ENCODE results near the gene CD302. TPM values are rescaled to one million over a fixed set of nuclear protein-coding genes. Genes with fewer than 3 reads are reported as not detected.

The CD302 gene
- polyA plus RNA-seq, 2 of the 4 experiments (the other 2 are of a cell fraction), result 2.5 to 8.4 TPM

DNA sequence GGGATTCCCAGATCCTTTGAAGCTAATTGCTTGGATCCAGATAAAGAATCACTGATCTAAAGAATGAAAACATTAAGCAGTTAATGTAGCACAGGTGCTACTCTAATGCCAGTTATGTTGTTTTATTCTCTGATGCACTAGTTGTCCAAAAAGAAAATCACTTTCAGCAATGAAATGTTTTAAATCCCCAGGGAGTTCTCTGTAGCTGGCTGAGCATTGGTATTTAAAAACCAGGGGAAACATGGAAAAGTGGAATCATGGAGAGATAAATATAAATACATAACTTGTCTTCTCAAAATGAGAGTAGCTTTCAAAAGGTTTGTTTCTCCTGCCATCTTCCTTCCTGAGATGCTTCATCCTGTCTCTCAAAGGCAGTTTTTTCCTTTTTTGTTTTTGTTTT is 37.7 kb downstream of the CD302 start:
- Histone ChIP-seq H3K9me3 (no peaks in the 10 kb centered on the region), H3K4me2 (no peak overlapping the region), H3K4me3 (no peak overlapping the region), H3K27ac (no peak overlapping the region), H3K4me1 (peaks cover 16% of the 10 kb centered on the region; the same call in 2 of the 3 replicates)
- ChIA-PET CTCF (interaction anchor here (0.6 kb wide), 1 partner anchor 17 kb away, joined by 5 read pairs; no protein-coding TSS in a partner anchor), POLR2A (no interaction called here)
- no peak for TF ChIP-seq HOXA7 (CRISPR knock-in tag; IDR thresholded peaks at IDR 0.05)
- DNase-seq (ENCODE audit: low read depth in 1 of 2, low spot score in 1 of 2), result no peak
- FAIRE-seq, result no peak
- ATAC-seq, result no peak

DNA sequence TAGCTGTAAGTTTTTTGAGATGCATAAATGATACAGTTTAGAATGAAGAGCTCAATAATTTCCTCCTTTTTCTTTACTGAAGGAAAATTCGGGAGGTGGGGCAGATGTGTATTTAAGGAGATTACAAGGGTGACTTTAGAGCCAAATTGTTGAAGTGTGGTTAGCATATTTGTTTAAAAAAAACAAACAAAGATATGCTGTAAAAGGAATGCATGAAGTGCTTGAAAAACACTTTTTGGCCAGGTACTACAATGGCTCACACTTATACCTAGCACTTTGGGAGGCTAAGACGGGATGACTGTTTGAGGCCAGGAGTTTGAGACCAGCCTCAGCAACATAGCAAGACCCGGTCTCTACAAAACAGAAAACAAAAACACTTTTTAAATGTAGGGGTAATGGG is 38.4 kb downstream of the CD302 start:
- DNase-seq (ENCODE audit: low read depth in 1 of 2, low spot score in 1 of 2), result no peak
- Histone ChIP-seq H3K9me3 (no peaks in the 10 kb centered on the region), H3K4me3 (no peak overlapping the region), H3K27ac (no peak overlapping the region), H3K4me2 (no peak overlapping the region), H3K4me1 (peaks cover 16% of the 10 kb centered on the region; the same call in 2 of the 3 replicates)
- TF ChIP-seq MAZ (IDR thresholded peaks at IDR 0.05; ENCODE audit: borderline replicate concordance, low read depth, low read length), result no peak
- no peak for TF ChIP-seq GATA3 (IDR thresholded peaks at IDR 0.05; ENCODE audit: borderline replicate concordance)
- no peak for TF ChIP-seq RCOR1 (IDR thresholded peaks at IDR 0.05; ENCODE audit: low read depth, low read length)
- TF ChIP-seq, protein P1, sequence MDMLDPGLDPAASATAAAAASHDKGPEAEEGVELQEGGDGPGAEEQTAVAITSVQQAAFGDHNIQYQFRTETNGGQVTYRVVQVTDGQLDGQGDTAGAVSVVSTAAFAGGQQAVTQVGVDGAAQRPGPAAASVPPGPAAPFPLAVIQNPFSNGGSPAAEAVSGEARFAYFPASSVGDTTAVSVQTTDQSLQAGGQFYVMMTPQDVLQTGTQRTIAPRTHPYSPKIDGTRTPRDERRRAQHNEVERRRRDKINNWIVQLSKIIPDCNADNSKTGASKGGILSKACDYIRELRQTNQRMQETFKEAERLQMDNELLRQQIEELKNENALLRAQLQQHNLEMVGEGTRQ (IDR thresholded peaks at IDR 0.05), result no peak
- TF ChIP-seq, protein P2, sequence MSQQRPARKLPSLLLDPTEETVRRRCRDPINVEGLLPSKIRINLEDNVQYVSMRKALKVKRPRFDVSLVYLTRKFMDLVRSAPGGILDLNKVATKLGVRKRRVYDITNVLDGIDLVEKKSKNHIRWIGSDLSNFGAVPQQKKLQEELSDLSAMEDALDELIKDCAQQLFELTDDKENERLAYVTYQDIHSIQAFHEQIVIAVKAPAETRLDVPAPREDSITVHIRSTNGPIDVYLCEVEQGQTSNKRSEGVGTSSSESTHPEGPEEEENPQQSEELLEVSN (IDR thresholded peaks at IDR 0.05; ENCODE audit: borderline replicate concordance, low read depth), result no peak
- TF ChIP-seq, protein P3, sequence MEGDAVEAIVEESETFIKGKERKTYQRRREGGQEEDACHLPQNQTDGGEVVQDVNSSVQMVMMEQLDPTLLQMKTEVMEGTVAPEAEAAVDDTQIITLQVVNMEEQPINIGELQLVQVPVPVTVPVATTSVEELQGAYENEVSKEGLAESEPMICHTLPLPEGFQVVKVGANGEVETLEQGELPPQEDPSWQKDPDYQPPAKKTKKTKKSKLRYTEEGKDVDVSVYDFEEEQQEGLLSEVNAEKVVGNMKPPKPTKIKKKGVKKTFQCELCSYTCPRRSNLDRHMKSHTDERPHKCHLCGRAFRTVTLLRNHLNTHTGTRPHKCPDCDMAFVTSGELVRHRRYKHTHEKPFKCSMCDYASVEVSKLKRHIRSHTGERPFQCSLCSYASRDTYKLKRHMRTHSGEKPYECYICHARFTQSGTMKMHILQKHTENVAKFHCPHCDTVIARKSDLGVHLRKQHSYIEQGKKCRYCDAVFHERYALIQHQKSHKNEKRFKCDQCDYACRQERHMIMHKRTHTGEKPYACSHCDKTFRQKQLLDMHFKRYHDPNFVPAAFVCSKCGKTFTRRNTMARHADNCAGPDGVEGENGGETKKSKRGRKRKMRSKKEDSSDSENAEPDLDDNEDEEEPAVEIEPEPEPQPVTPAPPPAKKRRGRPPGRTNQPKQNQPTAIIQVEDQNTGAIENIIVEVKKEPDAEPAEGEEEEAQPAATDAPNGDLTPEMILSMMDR (IDR thresholded peaks at IDR 0.05), result no peak
- TF ChIP-seq KDM5A (IDR thresholded peaks at IDR 0.05), result no peak
- TF ChIP-seq MAX (IDR thresholded peaks at IDR 0.05), result no peak
- TF ChIP-seq ZSCAN20 (CRISPR knock-in tag; IDR thresholded peaks at IDR 0.05), result no peak
- TF ChIP-seq JUNB (IDR thresholded peaks at IDR 0.05), result no peak
- no peak for TF ChIP-seq MAFK (IDR thresholded peaks at IDR 0.05; ENCODE audit: partially characterized antibody)
- TF ChIP-seq CHD2 (IDR thresholded peaks at IDR 0.05; ENCODE audit: low read length, partially characterized antibody), result no peak
- no peak for TF ChIP-seq HOXA7 (CRISPR knock-in tag; IDR thresholded peaks at IDR 0.05)
- TF ChIP-seq ZC3H11A (IDR thresholded peaks at IDR 0.05), result no peak
- no peak for TF ChIP-seq KDM1A (IDR thresholded peaks at IDR 0.05; ENCODE audit: low read depth)
- TF ChIP-seq NPAS2 (CRISPR knock-in tag; IDR thresholded peaks at IDR 0.05; ENCODE audit: borderline replicate concordance), result no peak
- TF ChIP-seq BHLHE40 (IDR thresholded peaks at IDR 0.05; ENCODE audit: low read depth, low read length), result no peak
- TF ChIP-seq TP53 (CRISPR knock-in tag; IDR thresholded peaks at IDR 0.05), result no peak
- no peak for FAIRE-seq
- 77% methylated on average over 3 of the region's 3 CpGs for WGBS (ENCODE audit: missing lambda C conversion rate)
- ChIA-PET POLR2A (no interaction called here), CTCF (no interaction called here)
- no peak for ATAC-seq

- no peak overlapping the region for H3K27ac ChIP-seq
- H3K4me1 ChIP-seq, result peaks cover 16% of the 10 kb centered on the region; the same call in 2 of the 3 replicates
- no peak overlapping the region for H3K4me2 ChIP-seq
- H3K4me3 ChIP-seq, result no peak overlapping the region
- no peaks in the 10 kb centered on the region for H3K9me3 ChIP-seq
- 70% methylated on average over 1 of the region's 1 CpG for WGBS (ENCODE audit: missing lambda C conversion rate)
- CTCF ChIA-PET, result no interaction called here
- FAIRE-seq (no peak), DNase-seq (ENCODE audit: low read depth in 1 of 2, low spot score in 1 of 2) (peak; percentile 6 to 75), ATAC-seq (peak in 1 of 2 experiments; percentile 49; a peak in 3 of 6 replicates)
- POLR2A ChIA-PET, result no interaction called here
- TF ChIP-seq CHD4 (IDR thresholded peaks at IDR 0.05; ENCODE audit: borderline replicate concordance), result no peak
- TF ChIP-seq, protein P3 (IDR thresholded peaks at IDR 0.05), result no peak
Measured at GRCh38 chr2:159758686-159759085, 39.3 kb downstream of the CD302 start.
